ENCODE data around the gene SERPINA12.
"Not testable (repeated sequence)": the region's sequence is repeated elsewhere in the genome, so short reads cannot be mapped to it uniquely, and the experiment has no call there.

Gene SERPINA12

DNA sequence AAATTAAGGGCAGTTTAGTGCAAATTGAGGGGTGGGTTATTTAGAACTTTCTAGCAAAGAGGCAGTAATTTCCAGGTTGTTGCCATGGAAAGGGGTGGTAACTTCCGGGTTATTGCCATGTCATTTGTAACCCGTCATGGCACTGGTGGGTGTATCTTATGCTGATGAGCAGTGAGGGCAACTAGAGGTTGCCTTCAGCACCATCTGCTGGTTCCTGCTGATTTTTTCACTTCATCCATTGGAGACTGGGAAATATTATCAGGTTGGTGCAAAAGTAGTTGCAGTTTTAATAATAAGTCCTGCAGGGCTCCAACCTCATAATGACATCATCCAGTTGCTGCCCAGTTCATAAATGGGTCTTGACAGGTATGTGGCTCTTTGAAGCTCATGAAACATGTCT lies 27.6 kb upstream of the SERPINA12 start:
- DNase-seq: no peak

DNA sequence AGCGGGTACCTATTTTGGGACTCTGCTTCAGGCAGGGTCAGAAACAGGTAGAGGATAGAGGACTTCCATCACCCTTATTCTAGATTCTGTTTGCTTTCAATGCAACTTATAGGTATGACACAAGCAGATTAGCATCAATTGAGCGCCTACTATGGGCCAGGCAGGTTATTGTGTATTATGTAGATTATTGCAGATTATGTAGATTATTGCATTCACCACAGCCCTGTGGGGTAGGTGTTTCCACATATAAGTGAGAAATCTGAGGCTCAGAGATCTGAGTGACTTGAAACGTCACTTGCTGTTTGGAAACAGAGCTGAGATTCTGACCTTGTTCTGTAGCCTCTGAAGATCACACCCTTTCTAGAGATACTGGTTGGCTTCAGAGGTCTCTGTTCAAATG lies 26.2 kb upstream of the SERPINA12 start:
- DNase-seq: no peak

DNA sequence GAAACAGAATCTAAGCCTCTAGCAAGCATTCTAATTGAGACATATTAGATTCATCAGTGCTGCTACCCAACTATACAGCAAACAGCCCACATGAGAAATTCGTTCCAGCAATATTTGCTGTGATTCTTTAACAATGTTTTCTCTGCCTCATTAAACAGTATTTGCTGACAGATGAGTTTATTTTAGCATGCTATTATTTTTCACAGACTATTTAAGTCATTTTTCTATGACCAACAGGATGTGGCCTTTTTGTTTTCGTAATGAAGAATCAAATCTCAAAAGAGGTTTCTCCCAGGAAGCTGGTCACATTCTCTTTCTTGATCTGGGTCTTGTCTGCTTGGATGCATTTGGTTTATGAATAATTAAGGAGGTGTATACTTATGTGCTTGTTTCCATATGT lies 23.2 kb upstream of the SERPINA12 start:
- no peak for DNase-seq

DNA sequence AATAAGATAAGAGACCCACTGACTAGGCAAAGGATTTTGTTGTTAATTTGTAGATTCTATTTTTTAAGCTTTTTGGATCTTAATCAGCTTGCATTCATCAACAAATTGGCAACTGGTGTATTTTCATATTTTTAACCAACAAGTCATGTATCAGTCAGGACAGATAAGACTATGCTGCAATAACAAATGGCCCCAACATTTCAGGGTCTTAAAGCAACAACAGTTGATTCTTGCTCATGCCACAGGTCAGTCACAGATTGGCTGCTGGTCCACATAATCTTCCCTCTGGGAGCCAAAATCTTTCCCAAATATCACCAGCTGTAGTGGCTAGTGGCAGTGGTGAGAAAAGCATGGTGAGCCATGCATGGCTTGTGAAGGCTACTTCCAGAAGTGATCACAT lies 21.9 kb upstream of the SERPINA12 start:
- DNase-seq: no peak

DNA sequence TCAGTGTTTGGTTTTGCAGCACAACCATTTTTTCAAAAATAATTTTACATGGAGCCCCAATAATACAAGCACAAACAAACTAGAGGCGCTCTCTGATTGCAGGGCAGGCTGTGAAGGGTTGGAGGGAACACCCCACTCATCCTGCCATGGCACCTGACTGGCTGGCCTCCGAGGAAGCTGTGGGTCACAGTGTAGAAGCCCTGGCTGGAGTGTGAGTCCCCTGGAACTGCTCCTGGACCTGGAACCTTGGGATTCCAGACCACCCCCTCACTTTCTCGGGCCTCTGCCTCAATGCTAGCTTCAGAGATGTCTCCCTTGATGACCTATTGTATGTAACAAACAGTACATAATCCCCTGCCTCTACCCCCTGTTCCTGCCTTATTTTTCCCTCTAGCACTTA lies 14.8 kb upstream of the SERPINA12 start:
- DNase-seq: no peak

DNA sequence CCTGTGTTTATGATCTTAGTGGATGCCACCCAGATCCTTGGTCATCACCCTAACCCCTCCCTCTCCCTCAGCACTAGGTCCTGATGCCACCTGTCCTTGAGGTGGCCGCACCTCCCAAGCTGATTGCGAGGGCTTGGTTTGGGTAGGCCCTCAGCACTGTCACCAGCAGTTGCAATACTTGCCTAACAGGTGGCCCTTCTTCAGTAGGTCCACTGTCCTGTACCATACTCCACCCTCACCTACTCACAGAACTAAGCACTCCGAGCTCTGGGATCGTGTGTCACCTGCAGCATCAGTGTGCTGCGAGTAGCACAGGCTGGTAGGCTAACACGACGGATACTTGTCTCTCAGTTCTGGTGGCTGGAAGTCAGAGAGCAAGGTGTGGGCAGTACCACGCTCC lies 14.0 kb upstream of the SERPINA12 start:
- no peak for DNase-seq

DNA sequence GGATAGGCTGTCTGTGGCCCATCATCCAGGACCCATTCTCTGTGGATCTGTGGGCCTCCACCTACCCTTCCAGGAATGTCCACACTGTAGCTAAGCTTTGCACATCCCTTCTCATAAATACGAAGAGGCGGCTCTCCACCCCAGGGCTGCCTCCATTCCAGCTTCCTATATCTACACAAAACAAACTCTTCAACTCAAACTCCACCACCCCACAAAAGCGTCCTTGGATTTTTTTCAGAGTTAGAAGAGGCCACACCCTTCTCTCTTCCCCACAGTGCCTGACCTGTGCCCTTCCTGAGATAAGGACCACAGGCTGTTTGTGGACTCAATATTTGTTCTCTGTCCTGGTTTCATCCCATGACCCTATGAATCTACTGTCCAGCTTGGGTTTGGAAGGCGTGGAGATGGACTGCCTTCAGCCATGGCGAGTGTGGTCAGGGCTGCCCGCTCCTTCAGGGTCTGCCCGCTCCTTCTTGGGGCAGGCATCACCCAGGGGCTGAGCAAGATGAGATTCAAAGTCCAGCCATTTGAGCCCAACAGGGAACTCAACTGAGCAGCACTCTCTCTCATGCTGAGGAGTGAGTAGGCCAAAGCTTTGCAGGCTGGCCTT lies 13.0 kb upstream of the SERPINA12 start:
- DNase-seq: no peak

DNA sequence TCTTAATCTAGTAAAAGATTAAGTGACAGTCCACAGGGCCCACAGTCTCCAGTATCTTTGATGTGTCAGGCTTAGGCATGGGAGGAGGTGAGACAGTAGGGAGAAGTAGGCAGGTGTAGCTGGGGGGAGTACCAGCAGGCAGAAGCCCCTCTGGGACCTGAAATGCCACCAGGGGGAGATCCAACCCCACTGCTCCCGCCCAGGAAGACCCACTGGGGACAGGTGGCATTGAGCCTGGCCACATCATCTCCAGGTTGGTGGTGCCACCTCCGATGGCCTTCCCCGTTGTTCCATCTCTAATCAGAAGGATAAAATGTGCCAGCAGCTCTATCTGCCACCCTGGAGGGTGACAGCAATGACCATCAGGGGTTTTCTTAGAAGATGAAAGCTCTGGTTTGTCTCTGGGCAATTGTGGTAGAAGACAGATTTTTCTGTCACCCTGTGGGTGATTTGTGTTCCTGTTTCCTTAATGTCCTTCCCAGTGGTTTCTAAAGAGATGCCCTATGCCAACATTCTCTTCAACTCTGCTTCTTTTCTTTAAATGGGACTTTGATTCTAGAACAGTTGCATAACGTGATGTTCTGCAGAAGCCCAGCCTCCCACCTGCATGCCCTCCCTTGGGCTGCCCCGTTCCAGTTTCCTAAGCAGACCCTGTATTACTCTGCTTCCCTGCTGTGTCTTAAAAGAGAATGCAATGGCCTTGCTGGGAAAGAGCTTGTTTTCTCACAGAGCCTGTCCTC lies 12.3 kb upstream of the SERPINA12 start:
- DNase-seq: no peak

DNA sequence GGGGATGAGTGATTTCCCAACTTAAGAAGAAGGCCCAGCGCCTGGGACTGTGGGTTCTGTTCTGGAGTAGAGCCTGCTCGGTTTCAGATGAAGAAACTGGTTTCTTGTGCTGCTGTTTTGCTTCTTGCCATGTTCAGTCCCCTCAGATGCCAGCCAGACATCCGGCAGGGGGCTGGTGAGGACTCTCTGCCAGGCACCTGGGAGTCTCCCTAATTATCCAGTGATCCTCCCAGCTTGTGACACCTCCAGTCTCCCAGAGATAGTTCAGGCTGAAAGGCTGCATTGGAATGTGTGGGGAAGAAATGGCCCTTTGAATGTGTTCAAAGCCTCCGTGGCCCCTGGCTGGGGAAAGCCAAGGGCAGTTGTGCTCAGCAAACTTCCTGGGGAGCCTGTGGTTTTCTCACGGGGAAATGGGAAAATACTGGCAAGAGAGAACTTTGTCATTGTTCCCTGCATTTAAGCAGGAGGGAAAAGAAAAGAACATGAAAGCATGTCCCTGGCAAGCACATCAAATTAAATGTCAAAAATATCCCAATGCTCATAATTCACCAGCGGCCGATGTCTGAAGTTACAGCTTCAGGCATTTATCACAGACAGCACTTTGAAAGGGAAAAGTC lies 8.5 kb upstream of the SERPINA12 start:
- no peak for DNase-seq

DNA sequence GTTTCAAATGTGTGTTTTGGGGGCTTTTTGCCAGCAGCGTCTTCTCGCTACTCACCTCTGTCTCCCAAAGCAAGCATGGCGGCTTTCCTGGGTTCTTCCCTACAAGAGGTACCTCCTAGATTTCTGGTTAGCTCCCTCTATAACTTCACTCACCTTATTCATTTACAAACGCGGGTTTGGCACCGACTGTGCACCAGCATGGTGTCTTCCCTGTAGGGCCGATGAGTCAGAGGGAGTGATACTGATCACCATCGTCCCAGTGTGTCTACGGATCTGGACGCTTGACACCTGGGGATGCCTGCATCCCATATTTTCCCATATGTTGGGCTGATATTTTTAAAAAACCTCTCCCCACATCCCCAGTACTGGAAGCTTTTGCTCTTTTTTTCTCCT lies 8.0 kb upstream of the SERPINA12 start:
- no peak for DNase-seq

DNA sequence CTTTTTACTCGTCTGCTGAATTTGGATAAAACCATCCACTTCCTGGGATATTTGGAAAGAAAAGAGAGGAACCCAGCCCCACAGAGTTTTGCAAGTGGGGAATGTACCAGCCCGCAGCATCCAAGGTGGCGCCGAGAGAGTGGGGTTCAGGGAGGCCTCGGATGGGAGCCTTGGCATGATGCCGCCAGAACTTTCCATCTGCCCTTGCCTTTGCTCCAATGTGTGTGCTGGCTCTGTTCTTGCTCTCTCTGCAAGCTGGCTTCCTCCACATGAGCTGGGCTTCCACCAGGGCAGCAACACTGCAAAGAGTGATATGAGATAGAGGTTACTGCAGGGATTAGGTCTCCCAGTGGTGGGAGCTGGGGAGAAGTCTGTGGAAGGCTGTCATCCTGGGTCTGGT lies 6.6 kb upstream of the SERPINA12 start:
- no peak for DNase-seq

DNA sequence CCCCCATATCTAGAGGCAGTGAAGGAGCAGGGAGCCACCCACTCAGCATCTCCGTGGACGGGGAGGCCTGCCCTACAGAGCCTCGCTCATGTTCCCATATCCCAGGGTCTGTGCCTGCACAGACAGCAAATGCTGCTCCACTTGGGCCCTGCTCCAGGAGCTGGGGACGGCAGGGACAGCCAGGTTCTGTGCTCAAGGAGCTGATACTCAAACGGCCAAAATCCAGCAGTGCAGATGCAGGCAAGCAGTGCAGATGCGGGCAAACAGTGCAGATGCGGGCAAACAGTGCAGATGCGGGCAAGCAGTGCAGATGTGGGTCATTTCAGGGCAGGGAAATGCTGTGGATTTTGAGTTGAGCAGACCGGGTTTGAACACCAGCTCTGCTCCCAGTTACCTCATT lies 6.2 kb upstream of the SERPINA12 start:
- DNase-seq: no peak

DNA sequence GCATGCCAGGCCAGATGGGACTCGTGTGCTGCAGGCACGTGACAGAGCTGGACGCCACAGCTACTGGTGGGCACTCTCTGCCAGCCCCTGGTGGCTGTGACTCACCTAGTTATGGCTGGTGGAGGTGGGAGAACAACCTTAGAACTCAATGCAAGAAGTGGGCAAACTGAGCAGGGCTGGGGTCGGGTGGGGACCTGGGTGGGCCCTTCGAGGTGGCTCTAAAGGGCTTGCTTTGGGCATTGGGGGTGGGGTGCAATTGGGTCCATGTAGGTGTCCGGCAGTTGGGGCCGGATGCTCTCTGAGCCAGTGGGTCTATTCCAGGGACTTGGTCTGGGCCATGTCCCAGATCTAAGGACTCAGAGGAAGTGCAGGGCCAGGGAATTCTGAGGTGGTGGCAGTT lies 5.1 kb upstream of the SERPINA12 start:
- DNase-seq: no peak

DNA sequence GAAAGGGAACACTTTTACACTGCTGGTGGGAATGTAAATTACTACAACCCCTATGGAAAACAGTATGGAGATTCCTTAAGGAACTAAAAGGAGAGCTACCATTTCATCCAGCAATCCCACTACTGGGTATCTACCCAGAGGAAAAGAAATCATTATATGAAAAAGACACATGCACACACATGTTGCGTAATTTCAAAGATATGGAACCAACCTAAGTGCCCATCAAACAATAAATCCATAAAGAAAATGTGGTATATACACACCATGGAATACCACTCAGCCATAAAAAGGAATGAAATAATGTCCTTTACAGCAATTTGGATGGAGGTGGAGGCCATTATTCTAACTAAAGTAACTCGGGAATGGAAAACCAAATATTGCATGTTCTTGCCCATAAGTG lies 1.2 kb upstream of the SERPINA12 start:
- not testable (repeated sequence) for DNase-seq

DNA sequence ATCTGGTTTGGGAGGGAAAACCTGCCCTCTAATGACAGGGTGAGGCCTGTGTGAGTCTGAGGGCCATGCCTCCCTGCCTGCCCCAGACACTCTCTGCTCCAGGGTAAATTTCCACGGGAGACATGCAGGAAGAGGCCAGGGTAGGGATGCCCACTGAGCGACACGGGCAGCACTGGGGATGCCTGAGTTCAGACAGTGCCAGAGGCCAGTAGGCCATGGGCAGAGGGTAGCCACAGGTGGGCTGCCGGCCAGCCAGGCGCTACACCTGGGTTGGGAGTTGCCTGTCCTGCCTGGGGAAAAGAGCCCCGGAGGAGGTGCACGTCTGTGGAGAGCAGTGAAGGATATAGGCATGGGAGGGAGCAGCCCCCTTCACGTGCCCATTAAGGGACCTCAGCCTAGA lies 3.6 kb downstream of the SERPINA12 start:
- no peak for DNase-seq

DNA sequence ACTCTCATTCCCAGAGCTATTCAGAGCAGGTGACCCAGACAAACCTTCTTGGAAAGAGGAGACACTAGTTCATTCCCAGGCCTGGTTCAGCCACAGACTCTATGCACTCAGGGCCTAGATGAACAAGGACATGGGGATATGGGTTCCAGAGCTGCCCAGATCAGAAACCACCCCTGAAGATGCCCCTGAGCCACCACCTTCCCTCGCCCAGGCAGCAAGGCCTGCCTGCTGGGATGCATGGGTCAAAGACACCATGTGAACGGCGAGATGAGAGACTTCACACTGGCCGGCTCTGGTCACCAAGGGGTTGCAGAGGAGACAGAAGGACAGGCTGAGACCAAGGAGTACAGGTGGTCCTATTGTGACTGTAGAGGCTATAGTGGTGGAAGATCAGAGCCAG lies 4.1 kb downstream of the SERPINA12 start:
- DNase-seq: no peak

DNA sequence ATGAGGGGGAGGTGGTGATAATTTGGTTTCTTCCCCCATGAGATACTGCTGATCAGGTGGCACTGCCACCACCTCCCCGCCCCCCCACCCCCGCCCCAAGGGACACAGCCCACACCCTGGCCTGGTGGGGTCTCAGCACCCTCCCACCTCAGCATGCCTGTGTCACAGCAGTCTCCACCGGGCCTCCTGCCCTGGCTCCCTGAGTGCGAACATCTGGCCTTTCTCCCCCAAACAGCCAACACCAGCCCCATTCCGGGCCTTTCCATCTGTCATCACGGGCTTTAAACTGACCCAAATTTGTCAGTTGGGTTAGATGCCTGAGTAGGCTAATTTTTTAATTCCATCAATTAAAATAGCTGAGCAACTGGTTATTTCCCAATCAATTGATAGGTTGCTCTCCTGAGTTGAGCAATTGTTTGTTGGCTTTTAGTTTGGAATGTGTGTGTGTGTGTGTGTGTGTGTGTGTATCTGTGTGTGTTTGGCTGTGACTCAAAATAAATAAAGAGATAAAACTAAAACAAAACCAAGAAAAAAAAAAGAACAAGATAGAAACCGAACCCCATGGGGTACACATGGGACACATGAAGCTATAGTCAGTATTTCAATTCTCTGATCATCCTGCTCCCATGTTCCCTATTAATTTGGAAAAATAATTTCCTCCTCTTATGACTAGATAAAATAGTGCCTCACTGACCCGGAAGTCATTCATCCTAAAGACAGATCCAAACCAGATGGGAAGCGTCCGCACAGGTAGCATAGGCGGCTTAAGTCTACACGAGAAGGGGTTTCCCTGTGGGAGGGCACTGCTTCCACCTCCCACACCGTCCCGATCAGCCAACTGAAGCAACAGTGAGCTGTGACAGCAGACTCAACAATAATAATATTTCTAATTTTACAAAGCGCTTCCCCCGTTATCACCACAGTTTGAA lies 7.4 kb downstream of the SERPINA12 start:
- no peak for DNase-seq

DNA sequence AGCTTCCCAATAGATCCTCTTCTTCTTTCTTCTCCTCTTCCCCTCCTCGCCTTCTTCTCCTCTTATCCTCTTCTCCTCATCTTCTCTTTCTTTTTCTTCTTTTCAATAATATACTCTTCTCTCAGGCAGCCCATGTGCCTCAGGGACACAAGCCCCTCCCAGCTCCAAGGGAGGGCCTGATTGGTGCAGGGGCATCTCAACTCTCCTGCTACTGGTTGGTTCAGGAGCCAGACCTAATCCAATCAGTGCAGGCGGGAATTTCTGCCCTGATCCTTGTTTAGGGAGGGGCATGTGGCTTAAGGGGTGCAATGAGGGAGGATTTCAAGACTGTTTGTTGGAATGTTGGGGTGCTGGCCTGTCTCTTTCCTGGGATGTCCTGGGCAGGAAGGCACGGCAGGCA lies 9.0 kb downstream of the SERPINA12 start:
- DNase-seq: no peak

DNA sequence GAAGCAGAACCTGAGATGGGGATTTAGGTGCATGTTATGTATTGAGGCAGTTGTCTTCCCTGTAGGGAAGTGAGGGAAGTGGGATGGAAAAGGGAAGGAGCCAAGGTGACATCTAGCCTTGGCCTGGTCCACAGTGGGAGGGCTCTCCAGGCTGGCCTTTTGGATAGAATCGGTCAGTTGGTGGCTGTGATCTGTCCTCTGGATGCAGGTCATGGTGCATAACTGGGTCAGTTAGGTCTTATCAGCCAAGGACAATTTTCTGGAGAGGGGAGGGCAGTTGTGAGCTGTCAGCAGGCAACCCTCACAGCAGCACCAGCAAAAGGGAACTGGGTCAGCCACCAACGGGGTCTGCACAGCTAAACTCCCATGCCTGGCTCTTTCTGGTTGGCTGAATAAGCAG lies 9.6 kb downstream of the SERPINA12 start:
- DNase-seq: no peak

DNA sequence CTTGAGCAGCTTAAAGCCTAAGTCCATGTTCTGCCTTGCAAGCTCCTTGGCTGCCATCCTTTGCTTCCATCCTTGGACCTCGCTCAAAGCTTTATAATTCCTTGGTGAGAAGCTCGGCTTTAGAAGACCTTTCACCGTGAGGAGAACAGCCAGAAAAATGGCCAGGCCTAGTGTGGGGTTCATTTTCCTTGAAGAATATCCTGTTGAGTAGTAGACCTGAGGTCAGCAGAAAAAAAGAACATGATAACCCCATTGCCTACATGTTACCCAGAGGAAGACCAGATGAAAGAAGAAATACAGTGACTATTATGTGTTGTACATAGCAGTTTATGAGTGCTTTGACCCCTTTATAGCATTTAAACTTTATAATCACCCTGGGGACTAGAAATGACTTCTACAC lies 11.1 kb downstream of the SERPINA12 start:
- no peak for DNase-seq

DNA sequence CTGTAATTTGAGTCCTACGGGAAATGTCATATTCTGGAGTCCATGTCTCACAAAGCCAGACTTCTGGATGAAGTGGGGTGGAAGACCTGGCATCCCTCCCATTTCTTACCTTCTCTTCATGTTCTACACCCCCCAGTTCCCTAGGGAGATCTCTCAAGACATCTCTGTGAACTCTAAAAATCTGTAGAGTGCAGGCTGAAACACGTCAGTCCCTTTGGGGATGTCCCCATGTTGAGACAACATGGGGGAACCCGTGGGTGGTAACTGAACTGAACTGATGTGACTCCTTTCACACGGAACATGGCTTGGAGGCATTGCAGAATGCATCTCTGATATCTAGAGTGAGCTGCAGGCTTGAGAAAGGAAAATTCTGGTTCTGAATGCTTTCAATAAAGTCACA lies 15.2 kb downstream of the SERPINA12 start:
- DNase-seq: no peak

DNA sequence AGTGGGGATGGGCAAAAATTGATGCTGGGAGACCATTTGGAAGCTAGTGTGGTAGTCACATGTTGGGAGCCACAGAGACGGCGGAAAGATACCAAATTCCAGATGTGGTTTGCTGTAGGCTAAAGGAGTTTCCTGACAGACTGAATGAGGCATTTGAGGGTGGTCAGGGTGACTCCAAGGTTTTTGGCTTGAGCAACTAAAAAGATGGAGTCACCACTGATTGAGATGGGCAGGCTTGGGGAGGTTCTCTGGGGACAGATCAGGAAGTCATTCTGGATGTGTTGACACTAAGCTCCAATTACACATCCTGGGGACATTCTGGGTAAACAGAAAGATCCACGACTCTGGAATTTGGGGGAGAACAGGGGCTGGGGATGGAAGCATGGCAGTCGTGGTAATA lies 17.8 kb downstream of the SERPINA12 start:
- DNase-seq: no peak

DNA sequence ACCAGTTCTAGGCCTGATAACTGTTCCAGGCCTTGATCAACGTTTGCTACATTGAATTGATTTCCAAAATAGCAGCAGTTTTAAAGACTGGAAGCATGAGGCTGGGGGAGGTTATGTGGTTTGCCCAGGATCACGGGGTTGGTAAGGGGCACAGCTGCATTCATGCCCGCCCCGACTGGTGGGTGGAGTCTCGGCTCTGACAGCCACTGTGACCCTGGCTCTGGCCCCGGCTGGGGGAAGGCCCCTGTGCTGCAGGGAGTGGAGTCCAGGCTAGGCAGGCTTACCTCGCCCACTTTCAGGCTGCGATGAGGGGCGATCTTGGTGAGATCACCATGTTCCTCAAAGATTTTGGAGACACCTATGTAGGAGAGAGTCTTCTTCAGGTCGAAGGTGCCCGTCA lies 19.9 kb downstream of the SERPINA12 start:
- DNase-seq: no peak

DNA sequence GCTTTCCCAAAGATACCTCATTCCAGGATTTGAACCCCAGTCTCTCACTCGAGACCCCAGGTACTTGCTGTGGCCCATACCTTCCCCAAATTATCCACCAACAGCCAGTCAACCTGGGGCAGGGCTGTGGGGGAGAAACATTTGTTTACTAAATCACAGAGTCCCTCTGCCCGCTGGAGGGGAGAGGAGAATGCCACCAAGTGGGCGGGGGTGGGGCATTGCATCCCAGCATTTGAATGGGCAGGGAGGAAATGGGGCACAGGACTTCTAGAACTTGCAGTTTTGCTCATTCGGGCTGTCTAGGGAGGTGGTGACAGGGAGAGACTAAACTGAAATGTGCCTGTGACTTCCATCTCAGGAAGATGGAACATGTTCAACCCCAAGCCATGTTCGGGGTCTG lies 22.4 kb downstream of the SERPINA12 start:
- DNase-seq: no peak
